HEK293 (cell line): ENCODE data around the gene TPSD1.

Source experiments
- HIC1 ChIP-seq: fragments of 450-650 bp; formaldehyde crosslinking; IDR thresholded peaks from 2 replicates; pipeline ENCODE4 v1.5.1; 2016; ENCODE audit warnings: missing biosample characterization, missing genetic modification characterization
- HOXA7 ChIP-seq: sonication (generic); formaldehyde crosslinking; IDR thresholded peaks from 2 replicates; pipeline ENCODE4 v1.8.1; 2022; ENCODE audit warnings: missing genetic modification reagents, borderline replicate concordance
- KLF1 ChIP-seq: fragments of 450-650 bp; formaldehyde crosslinking; IDR thresholded peaks from 2 replicates; pipeline ENCODE4 v1.5.1; 2016; ENCODE audit warnings: missing biosample characterization, missing genetic modification characterization
- KLF8 ChIP-seq: fragments of 450-650 bp; formaldehyde crosslinking; IDR thresholded peaks from 2 replicates; pipeline ENCODE4 v1.5.1; 2016; ENCODE audit warnings: missing biosample characterization, missing genetic modification characterization
- MYNN ChIP-seq: fragments of 450-650 bp; formaldehyde crosslinking; IDR thresholded peaks from 2 replicates; pipeline ENCODE4 v1.5.1; 2016; ENCODE audit warnings: missing biosample characterization, missing genetic modification characterization, borderline replicate concordance
- PBX3 ChIP-seq: sonication (generic); formaldehyde crosslinking; IDR thresholded peaks from 2 replicates; pipeline ENCODE4 v1.8.1; 2022; ENCODE audit warnings: mild to moderate bottlenecking, moderate library complexity, missing genetic modification reagents
- PRDM2 ChIP-seq: fragments of 450-650 bp; formaldehyde crosslinking; IDR thresholded peaks from 2 replicates; pipeline ENCODE4 v1.5.1; 2016; ENCODE audit warnings: missing biosample characterization, missing genetic modification characterization, borderline replicate concordance
- SP7 ChIP-seq: fragments of 450-650 bp; formaldehyde crosslinking; IDR thresholded peaks from 2 replicates; pipeline ENCODE4 v1.5.1; 2016; ENCODE audit warnings: missing biosample characterization, missing genetic modification characterization
- ZBTB49 ChIP-seq: fragments of 450-650 bp; formaldehyde crosslinking; IDR thresholded peaks from 2 replicates; pipeline ENCODE4 v1.5.1; 2016; ENCODE audit warnings: missing biosample characterization, missing genetic modification characterization, low read depth
- ZNF18 ChIP-seq: fragments of 450-650 bp; formaldehyde crosslinking; IDR thresholded peaks from 2 replicates; pipeline ENCODE4 v1.5.1; 2016; ENCODE audit warnings: missing biosample characterization, missing genetic modification characterization
- ZNF302 ChIP-seq: fragments of 450-650 bp; formaldehyde crosslinking; IDR thresholded peaks from 2 replicates; pipeline ENCODE4 v1.5.1; 2016; ENCODE audit warnings: missing biosample characterization, missing genetic modification characterization, low read depth
- ZNF366 ChIP-seq: fragments of 450-650 bp; formaldehyde crosslinking; conservative IDR thresholded peaks from 2 replicates; pipeline ENCODE4 v1.5.1; 2016; ENCODE audit warnings: missing biosample characterization, missing genetic modification characterization
- ZNF501 ChIP-seq: fragments of 450-650 bp; formaldehyde crosslinking; IDR thresholded peaks from 2 replicates; pipeline ENCODE4 v1.5.1; 2016; ENCODE audit warnings: missing biosample characterization, missing genetic modification characterization
- ZNF544 ChIP-seq: fragments of 450-650 bp; formaldehyde crosslinking; IDR thresholded peaks from 2 replicates; pipeline ENCODE4 v1.5.0; 2017; ENCODE audit warnings: missing biosample characterization, missing genetic modification characterization
- ZNF561 ChIP-seq: fragments of 450-650 bp; IDR thresholded peaks from 2 replicates; pipeline ENCODE4 v1.5.1; 2018; ENCODE audit warnings: missing biosample characterization, missing genetic modification characterization, borderline replicate concordance
- ZNF600 ChIP-seq: fragments of 450-650 bp; formaldehyde crosslinking; IDR thresholded peaks from 2 replicates; pipeline ENCODE4 v1.5.1; 2016; ENCODE audit warnings: missing biosample characterization, missing genetic modification characterization
- ZNF610 ChIP-seq: fragments of 450-650 bp; formaldehyde crosslinking; IDR thresholded peaks from 2 replicates; pipeline ENCODE4 v1.5.1; 2016; ENCODE audit warnings: missing biosample characterization, missing genetic modification characterization, borderline replicate concordance
- ZNF624 ChIP-seq: fragments of 450-650 bp; formaldehyde crosslinking; IDR thresholded peaks from 2 replicates; pipeline ENCODE4 v1.5.1; 2017; ENCODE audit warnings: missing biosample characterization, missing genetic modification characterization
- ZNF626 ChIP-seq: fragments of 450-650 bp; sonication (Bioruptor Pico); formaldehyde crosslinking; IDR thresholded peaks from 2 replicates; pipeline ENCODE4 v1.5.1; 2018; ENCODE audit warnings: missing biosample characterization, missing genetic modification characterization, inconsistent platforms
- ZNF629 ChIP-seq: fragments of 450-650 bp; formaldehyde crosslinking; IDR thresholded peaks from 2 replicates; pipeline ENCODE4 v1.5.1; 2017; ENCODE audit warnings: missing biosample characterization, missing genetic modification characterization
- ZSCAN30 ChIP-seq: fragments of 450-650 bp; IDR thresholded peaks from 2 replicates; pipeline ENCODE4 v1.5.1; 2018; ENCODE audit warnings: missing biosample characterization, mild to moderate bottlenecking, missing genetic modification characterization, moderate library complexity
- ZSCAN4 ChIP-seq: fragments of 450-650 bp; formaldehyde crosslinking; IDR thresholded peaks from 2 replicates; pipeline ENCODE4 v1.5.1; 2017; ENCODE audit warnings: missing biosample characterization, missing genetic modification characterization
- ZSCAN5A ChIP-seq: fragments of 450-650 bp; formaldehyde crosslinking; IDR thresholded peaks from 2 replicates; pipeline ENCODE4 v1.5.1; 2016; ENCODE audit warnings: missing biosample characterization, missing genetic modification characterization

The TPSD1 gene

GRCh38 chr16:1264345-1265089 is 8.6 kb downstream of the TPSD1 start (continued):
- no peak for TF ChIP-seq ZBTB49 (tag by site-specific recombination)
- TF ChIP-seq HIC1 (tag by site-specific recombination), result no peak
- no peak for TF ChIP-seq SP7 (tag by site-specific recombination)
- 0 out of 2 replicates have a peak, but pooled peaks have one; percentile 9 for TF ChIP-seq ZSCAN5A (tag by site-specific recombination)
- no peak for TF ChIP-seq PBX3
- TF ChIP-seq ZNF501 (tag by site-specific recombination), result no peak
- no peak for TF ChIP-seq ZNF544 (tag by site-specific recombination)
- no peak for TF ChIP-seq ZNF626 (tag by site-specific recombination)
- TF ChIP-seq ZNF610, result no peak
- TF ChIP-seq ZNF18 (tag by site-specific recombination), result peak; percentile 87
- no peak for TF ChIP-seq PRDM2 (tag by site-specific recombination)
- no peak for TF ChIP-seq ZNF600 (tag by site-specific recombination)
- TF ChIP-seq KLF1 (tag by site-specific recombination), result no peak
- TF ChIP-seq ZNF629 (tag by site-specific recombination), result no peak
- no peak for TF ChIP-seq ZSCAN30 (tag by site-specific recombination)
- no peak for TF ChIP-seq KLF8 (tag by site-specific recombination)
- TF ChIP-seq ZNF624 (tag by site-specific recombination), result no peak
- peak; percentile 99 for TF ChIP-seq ZSCAN4 (tag by site-specific recombination)
- TF ChIP-seq ZNF302, result no peak
- no peak for TF ChIP-seq ZNF561 (tag by site-specific recombination)
- no peak for TF ChIP-seq ZNF366 (tag by site-specific recombination)
- TF ChIP-seq HOXA7, result no peak
- TF ChIP-seq MYNN (tag by site-specific recombination), result no peak
